Activated CD4-positive, alpha-beta T cell treated with anti-CD3 and anti-CD28 coated beads for 36 hours (primary cell): Measurements from ENCODE around the gene SLC66A2. TPM values are rescaled to one million over a fixed set of nuclear protein-coding genes. Genes with fewer than 3 reads are reported as not detected.
A peak's percentile ranks its signal among the peaks of the same experiment; 100 is the strongest.

Experiments used
- ATAC-seq: fragments of 200-7000 bp; cut with Tn5 transposase; one replicate; pipeline ENCODE4 v1.10.0; 2021; ENCODE audit warnings: mild to moderate bottlenecking, moderate library complexity
- CTCF ChIA-PET: fragments of 350-600 bp; sonication (Branson Sonifier 250); formaldehyde crosslinking; loops from one replicate; lab custom pipeline; 2021; ENCODE audit warnings: antibody characterized with exemption; lab: Charles Lee
- POLR2A ChIA-PET: fragments of 350-600 bp; sonication (Branson Sonifier 250); formaldehyde crosslinking; loops from one replicate; lab custom pipeline; 2021; ENCODE audit warnings: antibody characterized with exemption, inconsistent platforms; lab: Charles Lee
- DNase-seq: peaks from one replicate; pipeline ENCODE4 v3.0.0-alpha.2; 2020
- H3K27ac Mint-ChIP-seq: one replicate; pipeline ENCODE4 v1.8.0; 2021; ENCODE audit warnings: mixed read lengths
- H3K27me3 Mint-ChIP-seq: one replicate; pipeline ENCODE4 v1.8.0; 2021; ENCODE audit warnings: mixed read lengths
- H3K36me3 Mint-ChIP-seq: one replicate; pipeline ENCODE4 v1.8.0; 2021; ENCODE audit warnings: low read depth, mixed read lengths
- H3K4me1 Mint-ChIP-seq: one replicate; pipeline ENCODE4 v1.8.0; 2021; ENCODE audit warnings: mixed read lengths
- H3K4me3 Mint-ChIP-seq: one replicate; pipeline ENCODE4 v1.8.0; 2021; ENCODE audit warnings: mild to moderate bottlenecking, moderate library complexity, mixed read lengths
- H3K9me3 Mint-ChIP-seq: one replicate; pipeline ENCODE4 v1.8.0; 2021; ENCODE audit warnings: low read depth, mixed read lengths
- intact Hi-C, 2 experiments: fragments of 100-400 bp; cut with DNase I in 1 of 2; cut with micrococcal nuclease in 1 of 2; formaldehyde crosslinking; loops; one replicate each; pipeline versions ENCODE4 v1.14.2 to v1.15.1; 2022 to 2024; cut with DNase I, micrococcal nuclease
- total RNA-seq, 2 experiments: library from RNA; stranded (reverse); gene quantifications; one replicate each; pipeline ENCODE4 v1.2.3, GENCODE V29; 2021

SLC66A2 gene
- total RNA-seq, 2 experiments from 2014 or later, result 23.4 to 28.5 TPM

- Mint-ChIP-seq H3K9me3 (peaks cover 46% of the 10 kb centered on the region), H3K27me3 (no peaks in the 10 kb centered on the region), H3K27ac (no peak overlapping the region)
These were observed 54.7 kb downstream of the SLC66A2 start for GRCh38 chr18:79896738-79897137.

GRCh38 chr18:79890674-79891073 is 60.8 kb downstream of the SLC66A2 start:
- Mint-ChIP-seq H3K4me1 (peaks cover 12% of the 10 kb centered on the region), H3K27ac (peak overlapping the region; percentile 83), H3K9me3 (peaks cover 57% of the 10 kb centered on the region), H3K27me3 (no peaks in the 10 kb centered on the region), H3K36me3 (no peaks in the 10 kb centered on the region), H3K4me3 (no peak overlapping the region)
- ChIA-PET POLR2A (interaction anchor here (0.6 kb wide), 1 partner anchor 54 kb away, joined by 4 read pairs; no protein-coding TSS in a partner anchor), CTCF (interaction anchor here (0.6 to 1.8 kb wide), 4 partner anchors 39 to 268 kb away, joined by 3 to 4 read pairs (median 4); partner anchors contain the start of gene TXNL4A)
- ATAC-seq (peak; percentile 98), DNase-seq (peak; percentile 67)
- intact Hi-C loops, result loop anchor here in 1 of 2 experiments (1.0 to 5.0 kb wide), 2 partner anchors 98 to 217 kb away; partner anchors contain the start of genes ADNP2 and TXNL4A

More at GRCh38 chr18:79896738-79897137, 54.7 kb downstream of the SLC66A2 start:
- POLR2A ChIA-PET, result no interaction called here
- ATAC-seq (no peak), DNase-seq (no peak)
- H3K4me3 Mint-ChIP-seq, result no peak overlapping the region
- peaks cover 5% of the 10 kb centered on the region for H3K36me3 Mint-ChIP-seq
- H3K4me1 Mint-ChIP-seq, result no peaks in the 10 kb centered on the region
- intact Hi-C loops, result no loop called here
- CTCF ChIA-PET, result no interaction called here

DNA sequence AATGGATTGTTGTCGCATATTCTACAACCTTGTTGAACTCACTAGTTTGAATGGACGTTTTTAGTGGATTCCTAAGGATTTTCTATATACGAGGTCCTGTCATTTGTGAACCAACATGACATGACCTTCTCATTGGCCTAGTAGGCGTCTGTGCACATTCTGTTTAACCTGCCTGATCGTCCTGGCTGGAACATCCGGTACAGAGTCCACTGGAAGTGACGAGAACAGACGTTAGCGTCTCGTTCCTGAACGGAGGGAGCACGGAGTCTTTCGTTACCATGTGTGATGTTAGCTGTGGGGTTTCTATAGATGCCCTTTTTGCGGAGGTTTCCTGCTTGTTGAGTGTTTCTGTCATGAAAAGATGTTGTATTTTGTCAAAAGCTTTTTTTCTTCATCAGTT is 61.9 kb downstream of the SLC66A2 start:
- Mint-ChIP-seq H3K27me3 (no peaks in the 10 kb centered on the region), H3K36me3 (no peaks in the 10 kb centered on the region), H3K27ac (no peak overlapping the region), H3K9me3 (peaks cover 49% of the 10 kb centered on the region), H3K4me1 (peaks cover 12% of the 10 kb centered on the region), H3K4me3 (no peak overlapping the region)
- no peak for ATAC-seq
- POLR2A ChIA-PET, result no interaction called here
- CTCF ChIA-PET, result no interaction called here
- intact Hi-C loops, result no loop called here
- DNase-seq, result no peak

GRCh38 chr18:79888016-79888415 is 63.4 kb downstream of the SLC66A2 start:
- Mint-ChIP-seq H3K4me3 (no peak overlapping the region), H3K9me3 (peaks cover 36% of the 10 kb centered on the region), H3K36me3 (no peaks in the 10 kb centered on the region), H3K27me3 (no peaks in the 10 kb centered on the region), H3K4me1 (peaks cover 12% of the 10 kb centered on the region), H3K27ac (no peak overlapping the region)
- POLR2A ChIA-PET, result no interaction called here
- intact Hi-C loops, result no loop called here
- no peak for DNase-seq
- CTCF ChIA-PET, result no interaction called here
- no peak for ATAC-seq

GRCh38 chr18:79887181-79888000 is 64.1 kb downstream of the SLC66A2 start:
- H3K27me3 Mint-ChIP-seq, result no peaks in the 10 kb centered on the region
- H3K4me1 Mint-ChIP-seq, result peaks cover 12% of the 10 kb centered on the region
- H3K4me3 Mint-ChIP-seq, result no peak overlapping the region
- ChIA-PET CTCF (no interaction called here), POLR2A (no interaction called here)
- H3K9me3 Mint-ChIP-seq, result peaks cover 30% of the 10 kb centered on the region
- no peak for ATAC-seq
- intact Hi-C loops, result no loop called here
- H3K36me3 Mint-ChIP-seq, result no peaks in the 10 kb centered on the region
- H3K27ac Mint-ChIP-seq, result no peak overlapping the region
- DNase-seq, result no peak

GRCh38 chr18:79884963-79885728 is 66.3 kb downstream of the SLC66A2 start:
- Mint-ChIP-seq H3K4me3 (no peak overlapping the region), H3K27ac (no peak overlapping the region), H3K4me1 (peaks cover under 1% of the 10 kb centered on the region), H3K27me3 (no peaks in the 10 kb centered on the region), H3K36me3 (no peaks in the 10 kb centered on the region), H3K9me3 (peaks cover 14% of the 10 kb centered on the region)
- intact Hi-C loops, result no loop called here
- no peak for DNase-seq
- ChIA-PET POLR2A (no interaction called here), CTCF (no interaction called here)
- no peak for ATAC-seq

DNA sequence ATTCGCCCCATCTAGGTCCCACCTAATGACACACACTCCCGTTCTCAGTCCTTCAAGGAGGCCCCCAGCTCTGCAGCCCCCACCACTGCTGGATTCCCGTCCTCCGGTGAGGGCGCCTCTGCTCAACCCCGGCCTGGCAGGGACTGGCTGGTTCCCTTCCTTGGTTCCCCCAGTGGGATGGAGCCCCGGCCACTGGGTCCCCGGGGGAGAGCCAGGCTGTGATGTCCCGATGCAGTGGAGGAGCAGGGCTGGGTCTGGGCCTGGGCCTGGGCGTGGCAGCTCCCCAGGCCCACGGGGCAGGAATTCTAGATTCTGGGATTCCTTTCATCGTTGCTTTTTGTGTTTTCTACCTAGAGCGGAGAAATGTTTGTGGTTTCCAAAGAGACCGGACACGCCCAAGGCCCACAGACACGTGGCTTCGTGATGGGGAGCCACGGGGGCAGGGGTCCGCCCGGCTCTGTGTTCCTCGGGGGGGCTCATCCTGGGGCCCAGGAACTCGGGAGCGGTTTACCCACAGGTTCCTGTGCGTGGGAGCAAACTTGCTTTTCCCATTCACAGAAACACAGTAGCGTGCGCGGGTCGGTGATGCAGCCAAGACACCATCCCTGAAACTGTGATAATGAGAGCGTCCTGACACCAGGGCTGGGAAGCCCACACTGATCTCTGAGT is 67.0 kb downstream of the SLC66A2 start:
- ChIA-PET CTCF (no interaction called here), POLR2A (no interaction called here)
- intact Hi-C loops, result no loop called here
- H3K4me3 Mint-ChIP-seq, result no peak overlapping the region
- H3K27ac Mint-ChIP-seq, result no peak overlapping the region
- H3K27me3 Mint-ChIP-seq, result no peaks in the 10 kb centered on the region
- DNase-seq (peak; percentile 2), ATAC-seq (no peak)
- no peaks in the 10 kb centered on the region for H3K4me1 Mint-ChIP-seq
- H3K9me3 Mint-ChIP-seq, result peaks cover 8% of the 10 kb centered on the region
- H3K36me3 Mint-ChIP-seq, result no peaks in the 10 kb centered on the region

- Mint-ChIP-seq H3K27ac (no peak overlapping the region), H3K9me3 (peaks cover 2% of the 10 kb centered on the region), H3K4me3 (no peak overlapping the region), H3K27me3 (no peaks in the 10 kb centered on the region), H3K36me3 (no peaks in the 10 kb centered on the region), H3K4me1 (no peaks in the 10 kb centered on the region)
- CTCF ChIA-PET, result interaction anchor here (0.7 kb wide), 1 partner anchor 80 kb away, joined by 3 read pairs; no protein-coding TSS in a partner anchor
- POLR2A ChIA-PET, result no interaction called here
- DNase-seq (peak; percentile 3), ATAC-seq (no peak)
- intact Hi-C loops, result no loop called here
These were observed 67.8 kb downstream of the SLC66A2 start for GRCh38 chr18:79883461-79884293.

- intact Hi-C loops, result no loop called here
- no peaks in the 10 kb centered on the region for H3K27me3 Mint-ChIP-seq
- H3K4me1 Mint-ChIP-seq, result no peaks in the 10 kb centered on the region
- H3K36me3 Mint-ChIP-seq, result no peaks in the 10 kb centered on the region
- POLR2A ChIA-PET, result no interaction called here
- CTCF ChIA-PET, result no interaction called here
- ATAC-seq (no peak), DNase-seq (peak; percentile 3)
- no peaks in the 10 kb centered on the region for H3K9me3 Mint-ChIP-seq
- H3K27ac Mint-ChIP-seq, result no peak overlapping the region
- H3K4me3 Mint-ChIP-seq, result no peak overlapping the region
These were observed 68.8 kb downstream of the SLC66A2 start for GRCh38 chr18:79882522-79883241.

GRCh38 chr18:79881695-79882094 is 69.8 kb downstream of the SLC66A2 start:
- intact Hi-C loops, result no loop called here
- ChIA-PET CTCF (no interaction called here), POLR2A (no interaction called here)
- H3K4me3 Mint-ChIP-seq, result no peak overlapping the region
- no peaks in the 10 kb centered on the region for H3K9me3 Mint-ChIP-seq
- no peak for DNase-seq
- no peaks in the 10 kb centered on the region for H3K4me1 Mint-ChIP-seq
- no peak overlapping the region for H3K27ac Mint-ChIP-seq
- no peak for ATAC-seq
- H3K27me3 Mint-ChIP-seq, result no peaks in the 10 kb centered on the region
- H3K36me3 Mint-ChIP-seq, result no peaks in the 10 kb centered on the region
